IPS DF 6.9 (cell line): ENCODE results near the gene TCF23.
"Not testable (repeated sequence)": the region's sequence is repeated elsewhere in the genome, so short reads cannot be mapped to it uniquely, and the experiment has no call there.

Source experiments
- DNase-seq: peaks from one replicate; pipeline ENCODE4 v3.0.0-alpha.2; 2013; ENCODE audit warnings: low read depth, low spot score
- H3K27ac ChIP-seq: one replicate; pipeline ENCODE4 v1.5.1; 2013; ENCODE audit warnings: low read length, control low read depth
- H3K27me3 ChIP-seq: 2 replicates; pipeline ENCODE4 v1.6.1; 2013; ENCODE audit warnings: mild to moderate bottlenecking, low read length; ENCODE audit not compliant: control insufficient read depth, insufficient read depth
- H3K36me3 ChIP-seq: 2 replicates; pipeline ENCODE4 v1.6.1; 2013; ENCODE audit warnings: low read length; ENCODE audit not compliant: control insufficient read depth, insufficient read depth
- H3K4me1 ChIP-seq: 2 replicates; pipeline ENCODE4 v1.6.1; 2013; ENCODE audit warnings: low read length; ENCODE audit not compliant: control insufficient read depth, insufficient read depth
- H3K4me3 ChIP-seq: 2 replicates; pipeline ENCODE4 v1.5.1; 2013; ENCODE audit warnings: mild to moderate bottlenecking, low read length
- H3K9me3 ChIP-seq: 2 replicates; pipeline ENCODE4 v1.6.1; 2013; ENCODE audit warnings: low read length, inconsistent platforms; ENCODE audit not compliant: control insufficient read depth, insufficient read depth
- WGBS: extraction: QIAGEN DNeasy Blood & Tissue Kit; methylation state at CpG from one replicate; pipeline ENCODE4 v1.1.7; 2013; ENCODE audit warnings: mixed read lengths, missing lambda C conversion rate; ENCODE audit not compliant: insufficient read length, insufficient coverage; 5-methylcytosine and 5-hydroxymethylcytosine counted together

TCF23 gene

DNA sequence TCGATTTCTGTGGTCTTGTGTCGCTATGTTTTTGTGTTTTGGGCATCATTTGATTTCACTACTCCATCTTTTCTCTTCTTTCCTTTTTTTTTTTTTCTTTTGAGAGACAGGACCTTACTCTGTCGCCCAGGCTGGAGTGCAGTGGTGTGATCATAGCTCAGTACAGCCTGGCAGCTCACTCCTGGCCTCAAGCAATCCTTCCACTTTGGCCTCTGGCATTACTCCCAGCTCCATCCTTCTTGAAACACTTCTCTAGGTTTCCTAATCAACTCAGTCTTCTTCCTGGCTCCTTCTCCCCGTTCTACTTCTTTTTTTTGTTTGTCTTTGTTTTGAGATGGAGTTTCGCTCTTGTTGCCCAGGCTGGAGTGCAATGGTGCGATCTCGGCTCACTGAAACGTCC is 26.5 kb downstream of the TCF23 start:
- no peak for DNase-seq
- Histone ChIP-seq H3K9me3 (no peaks in the 10 kb centered on the region), H3K4me3 (no peak overlapping the region), H3K27ac (no peak overlapping the region), H3K4me1 (no peaks in the 10 kb centered on the region), H3K36me3 (no peaks in the 10 kb centered on the region), H3K27me3 (no peaks in the 10 kb centered on the region)
- WGBS, result no CpG with 5 or more reads among the region's 8 CpGs

DNA sequence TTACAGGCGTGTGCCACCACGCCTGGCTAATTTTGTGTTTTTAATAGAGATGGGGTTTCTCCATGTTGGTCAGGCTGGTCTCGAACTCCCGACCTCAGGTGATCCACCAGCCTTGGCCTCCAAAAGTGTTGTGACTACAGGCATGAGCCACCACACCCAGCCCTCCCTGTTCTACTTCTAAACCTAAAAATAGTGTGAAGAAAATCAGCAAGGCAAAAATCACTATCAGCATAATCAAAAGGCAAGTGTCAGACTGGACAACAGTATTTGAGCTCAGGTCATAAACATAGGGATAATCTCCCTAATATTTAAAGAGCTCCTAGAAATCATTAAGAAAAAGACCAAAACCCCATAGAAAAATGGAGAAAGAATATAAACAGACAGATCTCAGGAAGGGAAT is 27.0 kb downstream of the TCF23 start:
- WGBS, result no CpG with 5 or more reads among the region's 4 CpGs
- not testable (repeated sequence) for H3K9me3 ChIP-seq, H3K27me3 ChIP-seq, H3K4me3 ChIP-seq, H3K4me1 ChIP-seq, H3K36me3 ChIP-seq, H3K27ac ChIP-seq, DNase-seq

DNA sequence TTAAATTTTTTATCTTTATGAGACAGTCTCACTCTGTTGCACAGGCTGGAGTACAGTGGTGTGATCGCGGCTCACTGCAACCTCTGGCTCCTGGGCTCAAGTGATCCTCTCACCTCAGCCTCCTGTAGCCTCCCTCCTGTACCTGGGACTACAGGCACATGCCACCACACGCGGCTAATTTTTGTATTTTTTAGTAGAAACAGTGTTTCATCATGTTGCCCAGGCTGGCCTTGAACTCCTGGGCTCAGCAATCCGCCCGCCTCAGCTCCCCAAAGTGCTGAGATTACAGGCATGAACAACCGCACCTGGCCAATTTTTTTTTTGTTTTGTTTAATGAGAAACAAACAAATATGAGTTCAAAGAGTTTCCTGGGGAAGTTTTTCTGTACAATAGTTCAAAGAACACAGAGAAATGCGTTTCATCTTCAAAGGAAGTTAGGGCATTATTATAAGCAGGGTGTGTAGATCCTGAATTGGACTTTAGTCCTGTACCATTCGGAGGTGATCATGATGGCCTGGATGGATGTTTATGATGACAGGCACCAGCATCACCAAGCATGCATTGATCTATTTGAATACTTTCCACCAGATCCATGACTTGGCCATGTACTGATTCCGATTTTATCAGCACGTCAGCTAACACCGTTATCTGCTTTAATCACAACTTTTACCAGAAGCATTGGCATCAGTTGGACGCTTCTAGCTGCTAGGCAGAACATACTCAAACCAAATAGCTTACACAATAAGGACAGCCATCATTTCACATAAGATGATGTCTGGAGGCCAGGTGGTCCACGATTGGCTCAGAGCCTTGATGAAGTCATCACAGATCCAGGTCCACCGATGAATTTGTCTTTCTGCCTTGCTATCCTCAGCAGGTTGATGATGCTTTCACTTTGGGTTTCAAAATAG is 28.9 kb downstream of the TCF23 start:
- no peak for DNase-seq
- Histone ChIP-seq H3K27ac (no peak overlapping the region), H3K4me3 (no peak overlapping the region), H3K27me3 (no peaks in the 10 kb centered on the region), H3K36me3 (no peaks in the 10 kb centered on the region), H3K9me3 (no peaks in the 10 kb centered on the region), H3K4me1 (no peaks in the 10 kb centered on the region)
- no CpG with 5 or more reads among the region's 15 CpGs for WGBS

DNA sequence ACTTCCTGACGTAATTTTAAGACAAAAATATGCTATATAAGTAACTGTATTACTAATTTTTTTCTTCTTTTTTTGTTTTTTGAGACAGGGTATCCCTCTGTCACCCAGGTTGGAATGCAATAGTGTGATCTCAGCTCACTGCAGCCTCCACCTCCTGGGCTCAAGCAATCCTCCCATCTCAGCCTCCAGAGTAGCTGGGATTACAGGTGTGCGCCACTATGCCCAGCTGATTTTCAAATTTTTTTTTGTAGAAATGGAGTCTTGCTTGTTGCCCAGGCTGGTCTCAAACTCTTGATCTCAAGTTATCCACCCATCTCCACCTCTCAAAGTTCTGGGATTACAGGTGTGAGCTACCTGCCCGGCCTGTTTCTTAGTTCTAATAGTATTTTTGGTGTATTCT is 29.7 kb downstream of the TCF23 start:
- H3K27me3 ChIP-seq, result no peaks in the 10 kb centered on the region
- H3K9me3 ChIP-seq, result no peaks in the 10 kb centered on the region
- DNase-seq, result no peak
- H3K27ac ChIP-seq, result no peak overlapping the region
- H3K4me1 ChIP-seq, result no peaks in the 10 kb centered on the region
- H3K36me3 ChIP-seq, result no peaks in the 10 kb centered on the region
- no CpG with 5 or more reads among the region's 3 CpGs for WGBS
- H3K4me3 ChIP-seq, result no peak overlapping the region

DNA sequence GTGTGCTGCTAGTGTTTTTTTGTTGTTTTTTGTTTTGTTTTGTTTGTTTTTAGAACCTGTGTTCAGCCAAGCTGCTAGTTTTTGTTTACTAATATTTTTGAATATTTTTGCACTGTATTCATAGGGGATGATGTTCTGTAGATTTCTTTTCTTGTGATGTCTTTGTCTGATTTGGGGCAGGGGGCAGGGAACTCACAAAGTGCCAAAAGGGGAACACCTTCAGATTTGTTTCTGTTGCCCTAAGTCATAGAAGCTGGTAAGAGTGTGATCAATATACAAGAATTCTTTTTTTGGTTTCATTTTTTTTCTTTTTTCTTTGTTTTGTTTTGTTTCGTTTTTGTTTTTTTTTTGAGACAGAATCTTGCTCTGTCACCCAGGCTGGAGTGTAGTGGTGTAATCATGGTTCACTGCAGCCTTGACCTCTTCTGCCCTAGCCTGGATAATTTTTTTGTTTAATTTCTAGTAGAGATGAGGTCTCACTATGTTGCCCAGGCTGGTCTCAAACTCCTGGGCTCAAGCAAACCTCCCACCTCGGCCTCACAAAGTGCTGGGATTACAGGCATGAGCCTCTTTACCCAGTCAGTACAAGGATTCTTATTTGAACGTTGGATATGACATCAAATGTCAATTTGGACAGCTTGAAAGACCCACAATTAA is 30.7 kb downstream of the TCF23 start:
- no CpG with 5 or more reads among the region's 3 CpGs for WGBS
- Histone ChIP-seq H3K36me3 (no peaks in the 10 kb centered on the region), H3K27me3 (no peaks in the 10 kb centered on the region), H3K4me3 (no peak overlapping the region), H3K27ac (no peak overlapping the region), H3K9me3 (no peaks in the 10 kb centered on the region), H3K4me1 (no peaks in the 10 kb centered on the region)
- no peak for DNase-seq

DNA sequence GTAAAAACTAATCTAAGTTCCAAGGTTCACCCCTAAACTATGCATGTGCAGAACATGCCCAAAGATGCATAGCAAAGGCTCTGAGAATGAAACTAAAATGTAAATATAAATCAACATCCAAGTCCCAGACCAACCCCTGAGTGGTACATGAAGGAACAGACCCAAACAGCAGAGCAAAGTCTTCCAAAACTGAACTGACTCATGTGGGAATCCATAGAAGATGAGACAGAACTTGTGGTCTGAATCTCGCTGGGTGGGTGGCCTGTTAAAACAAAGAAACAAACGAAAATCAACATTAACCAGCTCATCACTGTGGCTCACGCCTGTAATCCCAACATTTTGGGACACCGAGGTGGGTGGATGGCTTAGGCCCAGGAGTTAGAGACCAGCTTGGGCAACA is 33.5 kb downstream of the TCF23 start:
- Histone ChIP-seq H3K27ac (no peak overlapping the region), H3K4me3 (no peak overlapping the region), H3K9me3 (no peaks in the 10 kb centered on the region), H3K36me3 (no peaks in the 10 kb centered on the region), H3K4me1 (no peaks in the 10 kb centered on the region), H3K27me3 (no peaks in the 10 kb centered on the region)
- WGBS, result no CpG with 5 or more reads among the region's 4 CpGs
- no peak for DNase-seq

DNA sequence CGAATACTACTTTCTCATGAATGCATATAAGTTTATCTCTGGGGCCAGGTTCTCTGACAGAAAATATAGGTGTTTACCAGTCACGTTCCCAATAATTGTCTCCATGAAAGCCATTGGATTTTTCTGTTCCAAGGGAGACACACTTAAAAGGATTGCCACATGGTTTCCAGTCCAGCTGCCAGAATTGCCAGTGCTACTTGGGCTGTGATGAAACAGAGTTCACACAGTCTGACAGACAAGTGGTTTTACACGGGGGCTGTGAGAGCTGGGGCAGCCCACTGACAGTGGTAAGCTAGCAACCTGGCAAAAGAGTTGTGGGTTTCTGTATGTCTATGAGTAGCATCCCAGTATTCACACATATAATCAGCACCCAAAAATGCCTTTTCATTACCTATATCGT is 35.3 kb downstream of the TCF23 start:
- DNase-seq, result no peak
- Histone ChIP-seq H3K27ac (no peak overlapping the region), H3K4me3 (no peak overlapping the region), H3K9me3 (no peaks in the 10 kb centered on the region), H3K4me1 (no peaks in the 10 kb centered on the region), H3K36me3 (no peaks in the 10 kb centered on the region), H3K27me3 (no peaks in the 10 kb centered on the region)
- no CpG with 5 or more reads among the region's 4 CpGs for WGBS

DNA sequence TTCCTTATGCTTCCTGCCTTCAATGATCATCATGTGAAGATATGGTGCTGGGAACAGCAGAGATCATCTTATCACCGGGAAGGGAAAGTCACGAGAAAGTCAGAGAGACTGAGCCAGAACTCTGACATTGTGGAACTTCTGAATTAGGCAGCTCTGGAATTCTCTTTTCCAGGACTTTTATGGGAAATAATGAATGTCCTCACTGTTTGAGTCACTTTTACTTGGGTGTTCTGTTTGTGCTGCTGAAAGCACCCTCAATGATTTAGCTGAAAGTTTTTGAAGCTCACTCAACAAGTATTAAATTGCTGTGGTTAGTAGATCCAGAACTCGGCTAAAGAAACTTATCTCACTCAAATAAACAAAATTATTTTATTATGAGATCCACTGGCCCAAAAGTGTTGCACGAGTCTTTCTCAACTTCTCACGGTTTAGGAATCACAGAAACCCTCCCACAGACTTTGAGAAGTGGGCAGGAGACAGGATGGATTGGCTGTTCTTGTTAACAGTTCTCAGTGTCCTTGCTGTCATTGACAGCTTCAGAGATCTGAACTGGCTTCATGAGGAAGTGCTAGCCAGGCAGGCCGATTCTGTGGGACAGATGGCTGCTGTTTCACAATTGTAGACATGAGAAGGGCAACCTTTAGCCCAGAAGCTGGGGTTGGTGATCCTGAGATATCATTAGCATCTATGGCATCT is 36.7 kb downstream of the TCF23 start:
- H3K9me3 ChIP-seq, result no peaks in the 10 kb centered on the region
- no CpG with 5 or more reads among the region's 6 CpGs for WGBS
- H3K4me1 ChIP-seq, result no peaks in the 10 kb centered on the region
- no peak overlapping the region for H3K27ac ChIP-seq
- no peaks in the 10 kb centered on the region for H3K27me3 ChIP-seq
- no peak overlapping the region for H3K4me3 ChIP-seq
- H3K36me3 ChIP-seq, result no peaks in the 10 kb centered on the region
- DNase-seq, result no peak

DNA sequence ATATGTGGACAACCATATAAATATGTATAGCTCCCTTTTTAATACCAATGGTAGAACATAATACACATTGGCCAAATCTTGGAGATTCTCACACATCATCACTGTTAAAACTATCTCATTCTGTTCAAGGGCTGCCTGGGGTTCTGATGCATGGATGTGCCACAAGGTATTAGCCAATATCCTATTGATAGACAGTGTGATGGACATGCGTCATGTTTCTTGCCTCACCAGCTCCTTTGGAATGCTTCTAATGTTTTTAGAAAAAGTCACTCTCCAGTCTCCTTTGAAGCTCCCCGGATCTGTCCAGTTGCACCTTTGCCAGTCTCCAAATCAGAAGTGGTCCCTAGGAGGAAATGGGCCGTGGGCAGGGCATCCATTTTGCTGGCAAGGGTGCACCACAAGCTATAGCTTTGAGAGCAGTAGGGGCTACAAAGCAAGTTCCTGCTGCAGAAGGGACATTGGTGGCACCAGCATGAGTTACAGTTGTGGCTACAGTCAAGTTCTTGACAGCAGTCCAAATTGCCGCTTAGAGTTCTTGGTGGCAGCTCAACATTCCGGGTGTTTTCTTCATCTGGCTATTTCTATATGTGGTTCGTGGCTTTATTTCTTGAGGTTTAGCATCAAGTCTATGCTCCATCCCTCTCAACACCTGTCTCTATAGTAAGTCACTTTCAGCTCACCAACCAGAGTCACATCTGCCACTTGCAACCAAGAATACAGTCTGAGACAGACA is 38.0 kb downstream of the TCF23 start:
- no peak overlapping the region for H3K27ac ChIP-seq
- no CpG with 5 or more reads among the region's 6 CpGs for WGBS
- no peaks in the 10 kb centered on the region for H3K36me3 ChIP-seq
- H3K4me1 ChIP-seq, result no peaks in the 10 kb centered on the region
- no peak overlapping the region for H3K4me3 ChIP-seq
- H3K9me3 ChIP-seq, result no peaks in the 10 kb centered on the region
- H3K27me3 ChIP-seq, result no peaks in the 10 kb centered on the region
- no peak for DNase-seq

DNA sequence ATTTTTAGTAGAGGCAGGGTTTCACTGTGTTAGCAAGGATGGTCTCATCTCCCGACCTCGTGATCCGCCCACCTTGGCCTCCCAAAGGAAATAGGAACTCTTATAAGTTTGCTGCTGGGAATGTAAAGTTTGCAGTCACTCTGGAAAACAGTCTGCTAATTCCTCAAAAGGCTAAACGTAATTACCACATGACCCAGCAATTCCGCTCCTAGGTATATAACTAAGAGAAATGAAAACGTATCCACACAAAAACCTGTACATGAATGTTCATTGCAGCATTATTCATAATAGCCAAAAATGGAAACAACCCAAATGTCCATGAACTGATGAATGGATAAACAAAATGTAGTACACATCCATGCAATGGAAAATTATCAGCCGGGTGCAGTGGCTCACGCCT is 41.2 kb downstream of the TCF23 start:
- no peak overlapping the region for H3K27ac ChIP-seq
- H3K4me1 ChIP-seq, result no peaks in the 10 kb centered on the region
- no peaks in the 10 kb centered on the region for H3K9me3 ChIP-seq
- no peak for DNase-seq
- H3K27me3 ChIP-seq, result no peaks in the 10 kb centered on the region
- H3K4me3 ChIP-seq, result no peak overlapping the region
- WGBS, result no CpG with 5 or more reads among the region's 8 CpGs
- H3K36me3 ChIP-seq, result no peaks in the 10 kb centered on the region
